Measurements from ENCODE around the gene TAS2R10.
"Not testable (repeated sequence)": the region's sequence is repeated elsewhere in the genome, so short reads cannot be mapped to it uniquely, and the experiment has no call there.

TAS2R10 gene

DNA sequence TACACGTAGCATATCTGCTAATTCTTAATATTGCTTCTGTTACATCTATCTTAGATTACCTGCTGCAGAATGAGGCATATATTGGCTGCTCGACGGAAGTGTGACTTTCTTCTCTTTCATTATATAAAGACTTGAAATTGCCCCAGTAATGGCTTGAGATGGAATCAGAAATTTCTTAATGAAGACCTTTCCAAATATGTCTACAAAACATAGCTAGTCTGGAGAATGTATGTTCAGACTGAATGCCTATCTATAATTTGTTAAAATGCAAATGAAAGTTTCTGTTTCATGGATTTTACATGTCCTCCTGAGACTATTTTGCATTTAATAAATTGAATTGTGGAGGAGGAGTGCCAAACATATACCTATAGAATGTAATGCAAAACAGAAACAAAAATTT lies at the start of gene TAS2R10:
Gene TAS2R10, minus strand, starts transcription at position 101 of the 400 bp plus-strand sequence. Its CDS starts 89 bp downstream, at position 12.
- no peak for DNase-seq

- no peak for DNase-seq
These were observed 47.2 kb upstream of the TAS2R10 start for GRCh38 chr12:10873378-10873777.

DNA sequence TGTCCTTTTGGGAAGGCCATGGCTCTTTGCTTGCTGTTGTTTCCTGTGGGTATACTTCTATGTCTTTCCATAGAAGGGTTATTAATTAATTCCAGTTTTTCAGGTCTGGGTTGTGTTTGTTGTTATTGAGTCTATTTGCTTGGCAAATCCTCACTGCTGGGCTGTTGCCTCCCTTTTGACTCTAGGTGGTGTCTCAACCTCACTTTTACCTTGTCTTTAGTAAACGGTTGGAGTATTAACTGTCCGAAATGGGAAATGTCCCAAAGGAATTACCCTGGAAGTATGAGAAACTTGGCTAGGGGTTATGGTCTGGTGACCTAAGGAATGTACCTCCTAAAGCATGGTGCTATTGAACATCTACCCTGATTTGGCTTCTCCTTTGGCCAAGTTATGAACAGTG lies 41.2 kb upstream of the TAS2R10 start:
- DNase-seq = no peak

DNA sequence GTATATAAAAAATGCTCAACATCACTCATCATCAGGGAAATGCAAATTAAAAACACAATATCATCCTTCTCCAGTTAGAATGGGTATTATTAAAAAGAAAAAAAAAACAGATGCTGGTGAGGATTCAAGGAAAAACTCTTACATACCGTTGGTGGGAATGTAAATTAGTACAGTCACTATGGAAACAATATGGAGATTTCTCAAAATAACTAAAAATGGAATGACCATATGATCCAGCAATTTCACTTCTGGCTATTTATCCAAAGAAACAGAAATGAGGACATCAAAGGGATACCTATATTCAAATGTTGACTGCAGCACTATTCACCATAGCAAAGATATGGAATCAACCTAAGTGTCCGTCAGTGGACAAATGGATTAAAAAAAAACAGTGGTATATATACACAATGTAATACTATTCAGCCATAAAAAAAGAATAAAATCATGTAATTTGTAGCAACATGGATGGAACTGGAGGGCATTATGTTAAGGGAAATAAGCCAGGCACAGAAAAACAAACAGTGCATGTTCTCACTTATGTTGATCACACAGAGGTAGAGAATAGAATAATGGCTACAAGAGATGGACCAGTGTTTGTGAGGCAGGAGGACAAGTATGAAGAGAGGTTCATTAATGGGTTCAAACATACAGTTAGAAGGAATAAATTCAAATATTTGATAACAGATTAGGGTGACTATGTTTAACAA lies 37.5 kb upstream of the TAS2R10 start:
- DNase-seq = no peak

DNA sequence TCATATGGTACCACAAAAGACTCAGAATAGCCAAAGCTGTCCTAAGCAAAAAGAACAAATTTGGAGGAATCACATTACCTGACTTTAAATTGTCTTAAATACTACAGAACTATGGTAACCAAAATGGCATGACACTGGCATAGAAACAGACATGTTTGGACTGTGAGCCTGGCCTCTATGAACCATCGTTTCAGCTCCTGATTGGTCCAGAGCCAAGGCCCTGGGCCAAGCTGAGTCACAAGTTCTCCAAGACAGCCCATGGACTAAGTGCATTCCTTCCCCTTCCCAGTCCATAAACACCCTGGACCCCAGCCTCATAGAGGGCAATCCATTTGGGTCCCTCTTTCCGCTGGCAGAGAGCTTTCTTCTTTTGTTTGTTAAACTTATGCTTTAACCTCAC lies 35.2 kb upstream of the TAS2R10 start:
- no peak for DNase-seq

DNA sequence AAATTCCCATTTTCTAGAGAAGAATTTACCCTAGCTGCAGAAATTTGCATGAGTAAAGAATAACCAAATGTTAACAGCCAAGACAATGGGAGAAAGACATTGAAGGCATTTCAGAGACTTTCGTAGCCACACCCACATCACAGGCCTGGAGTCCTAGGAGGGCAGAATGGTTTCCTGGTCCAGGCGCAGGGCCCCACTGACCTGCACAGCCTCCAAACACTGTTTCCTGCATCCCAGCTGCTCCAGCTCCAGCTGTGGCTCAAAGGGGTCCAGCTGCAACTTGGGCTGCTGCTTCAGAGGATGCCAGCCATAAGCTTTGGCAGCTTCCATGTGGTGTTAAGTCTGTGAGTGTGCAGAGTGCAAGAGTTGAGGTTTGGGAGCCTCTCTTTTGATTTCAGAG lies 29.6 kb upstream of the TAS2R10 start:
- no peak for DNase-seq

DNA sequence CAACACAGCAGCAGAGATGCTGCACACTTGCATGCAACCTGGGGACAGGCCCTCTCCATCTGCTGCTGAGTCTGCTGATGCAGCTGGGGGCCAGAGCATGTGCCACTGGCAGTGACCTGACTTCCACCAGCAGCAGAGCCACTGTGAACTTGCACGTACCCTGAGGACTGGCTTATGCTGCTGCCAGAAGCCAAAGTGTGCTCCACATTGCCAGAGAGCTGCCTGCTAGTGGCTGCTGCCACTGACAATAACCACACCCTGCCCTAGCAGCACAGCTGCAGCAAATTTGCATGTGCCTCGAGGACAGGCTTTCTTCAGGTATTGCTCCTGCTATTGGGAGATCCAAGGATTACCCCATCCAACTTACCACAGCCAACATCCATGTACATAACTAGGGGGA lies 27.6 kb upstream of the TAS2R10 start:
- no peak for DNase-seq

DNA sequence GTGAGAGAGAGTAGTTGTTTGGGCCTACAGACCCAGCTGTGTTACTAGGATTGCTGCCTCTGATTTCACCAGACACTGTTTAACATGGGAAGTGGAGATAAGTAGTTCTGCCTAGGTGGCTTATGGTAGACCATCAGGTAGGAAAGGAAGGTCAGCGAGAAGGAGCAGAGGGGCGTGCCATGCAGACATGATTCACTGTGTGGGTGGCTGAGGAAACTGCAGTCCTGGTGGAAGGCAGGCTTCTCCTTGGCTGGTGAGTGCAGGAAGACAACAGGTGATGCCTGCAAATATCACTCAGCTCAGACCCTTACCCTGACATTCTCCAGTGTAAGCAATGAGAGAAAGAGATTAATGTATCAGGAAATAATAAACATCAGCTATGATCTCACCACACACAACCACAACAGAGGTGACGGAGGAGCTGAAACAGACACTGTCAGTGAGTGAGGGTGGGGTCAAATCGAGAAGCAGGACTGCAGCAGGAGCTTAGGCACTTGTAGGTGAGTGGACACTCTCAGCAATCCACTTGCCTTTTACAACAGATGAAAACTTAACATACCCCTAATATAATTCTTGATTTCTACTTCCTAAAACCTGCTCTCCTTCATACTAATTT lies 25.2 kb upstream of the TAS2R10 start:
- no peak for DNase-seq

DNA sequence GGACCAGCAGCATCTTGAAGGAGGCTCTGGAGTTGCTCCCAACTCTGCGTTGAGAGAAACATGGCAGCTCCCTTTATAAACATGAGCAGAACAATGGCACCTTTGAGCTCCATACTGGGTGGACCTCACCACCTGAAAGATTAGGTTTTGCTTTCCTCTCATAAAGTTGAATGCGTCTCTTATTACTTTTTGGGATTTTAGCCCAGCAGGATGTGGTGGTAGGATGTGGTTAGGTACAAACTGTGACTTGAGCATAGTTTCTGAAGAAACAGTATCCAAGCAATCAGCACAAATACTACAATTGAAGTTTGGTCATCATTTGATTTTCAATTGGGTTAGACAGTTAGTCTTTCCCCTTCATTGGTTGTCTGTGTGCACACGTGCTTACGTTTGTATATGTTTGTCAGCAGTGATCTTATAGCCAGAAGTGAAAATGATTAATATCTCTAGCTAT lies 23.3 kb upstream of the TAS2R10 start, which contains the start of gene PRR4:
Gene PRR4, minus strand, starts transcription at position 51 of the 454 bp plus-strand sequence. Its CDS starts 38 bp downstream, at position 13.
- no peak for DNase-seq

- DNase-seq = no peak
These were observed 21.6 kb upstream of the TAS2R10 start for GRCh38 chr12:10847744-10848143.

GRCh38 chr12:10842862-10843261 lies 16.7 kb upstream of the TAS2R10 start:
- DNase-seq = no peak

DNA sequence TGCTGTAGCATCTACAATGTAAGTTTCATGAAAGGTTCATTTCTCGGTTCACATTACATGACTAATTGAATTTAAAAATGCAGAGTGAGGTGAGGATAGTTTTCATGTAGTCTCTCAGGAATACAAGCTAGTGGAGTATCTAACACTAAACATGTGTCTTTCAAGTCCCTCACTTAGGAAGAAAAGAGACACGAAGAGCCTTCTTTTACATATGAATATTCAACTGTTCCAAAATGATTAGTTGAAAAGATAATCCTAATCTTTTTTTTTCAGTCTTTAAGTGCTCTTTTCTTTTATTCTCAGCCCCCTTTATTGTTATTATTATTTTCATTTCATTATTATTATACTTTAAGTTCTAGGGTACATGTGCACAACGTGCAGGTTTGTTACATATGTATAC lies 12.3 kb upstream of the TAS2R10 start:
- no peak for DNase-seq

DNA sequence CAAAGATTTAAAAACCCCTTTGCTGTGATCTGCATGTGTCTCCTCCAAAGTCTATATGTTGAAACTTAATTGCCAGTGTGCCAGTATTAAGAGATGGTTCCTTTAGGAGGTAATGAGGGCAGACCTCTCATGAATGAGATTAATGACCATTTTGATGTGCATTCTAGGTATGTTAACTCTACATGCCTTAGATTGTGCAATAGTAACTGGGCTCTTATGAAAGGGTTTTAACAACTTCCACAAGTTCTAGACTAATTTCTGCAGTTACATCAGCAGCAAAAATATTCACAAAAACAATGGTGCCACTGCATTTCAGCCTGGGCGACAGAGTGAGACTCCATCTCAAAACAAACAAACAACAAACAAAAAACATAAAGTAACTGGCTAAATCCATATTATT lies 3.8 kb upstream of the TAS2R10 start:
- no peak for DNase-seq

GRCh38 chr12:10824957-10825356 lies 1.2 kb downstream of the TAS2R10 start:
- DNase-seq = no peak

DNA sequence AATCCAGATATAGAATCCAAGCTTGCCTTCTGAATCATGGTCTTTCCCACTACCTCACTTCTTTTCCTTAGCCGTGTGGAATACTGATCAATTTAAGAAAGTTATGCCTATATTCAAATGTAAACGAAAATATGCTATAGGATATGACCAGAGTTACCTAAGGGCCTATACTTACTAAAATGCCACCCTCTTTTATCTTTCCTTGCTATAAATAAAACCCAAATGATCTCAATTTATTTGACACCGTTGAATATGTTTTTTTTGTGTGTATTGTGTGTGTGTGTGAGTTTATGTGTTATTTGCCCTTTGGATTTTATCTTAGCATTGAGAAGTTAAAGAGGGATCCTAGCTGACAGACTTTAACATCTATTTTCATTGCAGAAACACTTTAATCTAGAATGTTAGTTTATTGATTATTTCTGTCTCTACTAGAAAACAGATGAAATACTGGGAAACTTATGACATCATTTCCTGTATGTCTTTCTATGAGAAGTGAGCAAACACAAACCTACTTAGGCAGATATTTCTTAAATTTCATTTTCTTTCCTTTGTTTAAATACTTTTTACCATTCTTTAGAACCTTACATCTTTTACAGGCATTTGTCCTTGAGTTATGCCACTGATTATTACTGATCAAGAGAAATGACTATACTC lies 14.1 kb downstream of the TAS2R10 start:
- DNase-seq = no peak

DNA sequence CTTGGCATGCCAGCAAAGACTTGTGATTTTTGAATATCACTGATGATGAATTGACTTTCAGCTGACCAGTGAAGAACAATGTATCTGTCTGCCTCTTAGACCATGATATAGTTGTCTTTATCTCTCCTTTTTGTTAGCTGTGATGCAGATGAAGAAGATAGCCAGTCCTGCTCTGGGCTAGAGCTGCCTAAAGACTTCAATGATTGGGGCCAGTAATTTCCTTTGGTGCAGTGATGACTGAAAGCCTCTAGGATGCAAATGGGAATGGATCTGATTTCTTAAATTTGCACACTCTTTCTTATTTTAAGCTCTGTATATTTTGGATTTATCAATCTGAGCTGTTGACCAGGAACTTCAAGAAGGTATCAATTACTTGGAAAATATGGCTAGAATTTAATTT lies 16.1 kb downstream of the TAS2R10 start, which contains the start of gene TAS2R9:
Gene TAS2R9, minus strand, starts transcription at position 101 of the 400 bp plus-strand sequence. Its CDS starts 93 bp downstream, at position 8.
- DNase-seq = no peak

DNA sequence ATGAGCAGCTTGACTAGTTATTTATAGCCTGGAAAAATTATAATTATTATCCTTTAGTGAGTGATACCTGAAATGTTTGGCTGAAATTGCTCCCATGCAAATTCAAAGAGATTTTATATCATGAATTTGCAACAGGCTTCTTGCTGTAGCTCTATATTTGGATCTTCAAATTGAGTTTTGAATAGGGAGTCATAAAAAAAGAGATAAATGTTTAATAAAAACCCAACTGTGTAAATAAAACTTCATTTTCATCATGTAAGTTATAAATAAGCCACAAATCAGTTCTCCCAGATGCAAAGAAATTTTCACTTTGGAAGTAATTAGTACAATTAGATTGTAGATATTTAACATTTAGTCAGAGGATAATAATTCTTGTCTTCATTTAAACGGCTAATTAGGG lies 19.0 kb downstream of the TAS2R10 start, which contains the start of gene TAS2R8:
Gene TAS2R8, minus strand, starts transcription at position 101 of the 400 bp plus-strand sequence. CDS start 306 bp downstream, outside the sequence.
- no peak for DNase-seq

DNA sequence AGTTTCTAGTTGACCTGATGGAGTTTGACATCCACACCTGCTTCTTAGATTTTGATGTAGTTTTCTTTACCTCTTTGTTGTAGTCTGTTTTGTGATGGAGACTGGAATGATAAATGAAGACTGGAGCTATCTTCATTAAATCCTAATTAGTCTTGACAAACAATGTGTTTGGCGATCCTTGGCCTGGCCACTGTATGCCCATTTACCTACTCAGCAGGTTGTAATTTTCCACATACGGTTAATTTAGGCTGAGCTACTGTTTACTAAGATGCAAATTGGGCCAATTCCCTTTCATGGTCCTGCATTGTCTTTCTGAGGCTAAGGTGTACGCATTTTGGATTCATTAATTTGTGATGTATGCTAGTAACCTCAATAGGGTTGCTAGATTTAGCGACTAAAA lies 23.6 kb downstream of the TAS2R10 start, which contains the start of gene TAS2R7:
Gene TAS2R7, minus strand, starts transcription at position 41 of the 400 bp plus-strand sequence. CDS start 57 bp downstream, outside the sequence.
- DNase-seq = no peak

GRCh38 chr12:10801741-10802140 lies 24.4 kb downstream of the TAS2R10 start:
- no peak for DNase-seq

DNA sequence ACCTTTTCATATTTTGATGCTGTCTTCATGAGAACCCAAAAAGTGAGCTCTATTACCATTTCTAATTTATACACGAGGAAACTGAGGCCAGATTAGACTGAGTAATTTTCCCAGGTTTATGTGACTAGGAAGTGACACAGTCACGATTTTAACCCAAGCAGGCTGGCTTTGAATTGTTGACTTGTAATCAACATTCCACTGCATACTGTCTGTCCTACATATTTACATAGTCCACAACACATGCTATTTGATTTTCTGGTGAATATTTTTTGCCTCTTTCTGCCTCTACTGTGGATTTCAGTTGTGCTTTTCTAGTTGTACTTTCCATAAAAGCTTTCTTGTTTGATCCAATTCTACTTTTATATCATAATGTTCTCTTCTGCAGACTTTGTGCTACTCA lies 31.9 kb downstream of the TAS2R10 start:
- no peak for DNase-seq

GRCh38 chr12:10791769-10792168 lies 34.4 kb downstream of the TAS2R10 start:
- not testable (repeated sequence) for DNase-seq

DNA sequence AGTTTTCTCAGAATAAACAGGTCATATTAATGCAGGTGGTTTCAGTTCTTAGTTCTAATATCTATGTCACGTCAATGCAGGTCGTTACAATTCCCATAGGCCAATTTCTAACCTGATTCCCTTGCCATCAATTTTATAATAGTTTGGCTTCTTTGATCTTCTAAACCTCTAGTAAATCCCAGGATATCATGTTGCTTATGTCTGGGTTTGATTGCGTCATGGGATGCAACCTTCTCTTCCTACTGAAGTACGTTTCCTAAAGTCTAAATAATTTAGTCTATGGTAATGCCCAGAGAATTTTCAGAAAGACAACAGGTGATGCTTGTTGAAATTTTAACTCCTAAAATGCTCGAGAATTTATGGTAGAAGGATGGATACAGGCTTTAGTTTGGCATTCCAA lies 42.9 kb downstream of the TAS2R10 start:
- no peak for DNase-seq

GRCh38 chr12:10779103-10779502 lies 47.1 kb downstream of the TAS2R10 start:
- no peak for DNase-seq

Measured in activated CD4-positive, alpha-beta T cell treated with anti-CD3 and anti-CD28 coated beads for 48 hours (primary cell).